ENCODE data around the gene ERGIC1. TPM values are rescaled to one million over a fixed set of nuclear protein-coding genes. Genes with fewer than 3 reads are reported as not detected.

The ERGIC1 gene, protein sequence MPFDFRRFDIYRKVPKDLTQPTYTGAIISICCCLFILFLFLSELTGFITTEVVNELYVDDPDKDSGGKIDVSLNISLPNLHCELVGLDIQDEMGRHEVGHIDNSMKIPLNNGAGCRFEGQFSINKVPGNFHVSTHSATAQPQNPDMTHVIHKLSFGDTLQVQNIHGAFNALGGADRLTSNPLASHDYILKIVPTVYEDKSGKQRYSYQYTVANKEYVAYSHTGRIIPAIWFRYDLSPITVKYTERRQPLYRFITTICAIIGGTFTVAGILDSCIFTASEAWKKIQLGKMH
- 64.9 TPM for total RNA-seq

DNA sequence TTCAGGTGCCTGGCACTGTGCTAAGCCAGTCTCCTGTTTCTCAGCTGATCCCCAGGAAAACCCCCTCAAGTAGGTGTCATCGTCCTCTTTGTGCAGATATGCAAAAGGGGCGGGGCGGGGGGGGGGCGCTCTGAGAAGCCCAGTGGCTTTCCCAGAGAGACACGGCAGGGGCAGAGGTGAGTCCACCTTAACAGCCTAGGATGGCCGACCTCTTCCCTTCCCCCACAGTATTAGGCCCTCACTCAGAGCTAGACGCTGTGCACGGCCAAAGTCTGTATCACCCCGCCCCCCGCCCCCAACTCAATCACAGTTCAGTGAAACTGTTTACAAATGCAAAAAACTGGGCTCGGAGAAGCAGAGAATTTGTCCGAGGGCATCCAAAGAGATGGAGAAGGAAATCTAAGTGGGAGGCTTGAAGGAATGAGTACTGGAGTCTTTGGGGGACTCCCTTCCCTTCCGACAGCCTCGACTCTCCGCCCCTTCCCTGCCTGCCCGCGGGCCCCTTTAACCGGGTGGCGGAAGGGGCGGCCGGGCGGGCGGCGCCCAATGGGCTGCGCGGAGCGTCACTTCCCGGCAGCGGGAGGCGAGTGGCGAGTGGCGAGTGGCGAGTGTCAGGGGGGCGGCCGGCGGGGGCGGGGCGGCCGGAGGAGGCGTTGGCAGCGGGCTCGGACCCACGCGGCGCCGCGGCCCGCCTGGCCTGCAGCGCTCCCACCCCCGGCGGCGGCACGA is at the start of gene ERGIC1:
TSS of gene ERGIC1 (plus strand) at position 566 of the 729 bp plus-strand sequence. CDS start at position 729, 163 bp downstream.

DNA sequence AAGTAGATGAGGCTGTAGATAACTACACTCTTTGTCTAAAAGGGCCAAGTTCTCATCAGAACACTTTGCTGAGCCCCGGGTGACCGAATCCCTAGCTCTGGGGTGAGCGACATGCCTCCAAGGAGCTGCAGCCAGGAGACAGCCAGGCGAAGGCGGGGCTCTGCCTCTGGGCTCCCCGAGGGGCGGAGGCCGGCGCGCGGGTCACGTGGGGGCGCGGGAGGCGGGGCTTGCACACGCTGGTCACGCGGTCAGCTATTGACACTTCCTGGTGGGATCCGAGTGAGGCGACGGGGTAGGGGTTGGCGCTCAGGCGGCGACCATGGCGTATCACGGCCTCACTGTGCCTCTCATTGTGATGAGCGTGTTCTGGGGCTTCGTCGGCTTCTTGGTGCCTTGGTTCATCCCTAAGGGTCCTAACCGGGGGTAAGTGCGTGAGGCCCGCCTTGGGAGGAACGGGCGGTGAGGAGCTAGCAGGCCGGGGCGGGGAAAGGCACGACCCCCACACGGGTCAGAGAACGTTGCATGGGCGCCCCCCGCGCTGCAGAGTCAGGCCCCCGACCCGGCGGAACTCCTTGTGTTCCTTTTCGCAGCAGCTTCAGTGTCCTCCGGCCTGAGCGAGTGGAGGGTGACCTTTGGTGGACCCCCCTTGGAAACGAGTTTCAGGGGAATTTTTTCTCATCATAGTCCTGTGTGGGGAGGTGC is 149.6 kb downstream of the ERGIC1 start, which contains the start of gene ATP6V0E1:
TSS of gene ATP6V0E1 (plus strand) at position 230 of the 702 bp plus-strand sequence. CDS start at position 320, 90 bp downstream.

Other genes starting within 250 kb of the ERGIC1 start
- 21.6 TPM for gene NEURL1B, start 193.0 kb upstream of the ERGIC1 start, total RNA-seq
- 305 TPM for gene DUSP1, start 63.1 kb upstream of the ERGIC1 start, total RNA-seq
- 19.4 TPM for gene RPL26L1, start 125.2 kb downstream of the ERGIC1 start, total RNA-seq
- 66.2 TPM for gene ATP6V0E1, start 149.5 kb downstream of the ERGIC1 start, total RNA-seq
- gene CREBRF, start 222.1 kb downstream of the ERGIC1 start, total RNA-seq, result 47.3 TPM

Measured in camera-type eye (tissue), 1 donor.